ENCODE data around the gene WFDC1.

DNA sequence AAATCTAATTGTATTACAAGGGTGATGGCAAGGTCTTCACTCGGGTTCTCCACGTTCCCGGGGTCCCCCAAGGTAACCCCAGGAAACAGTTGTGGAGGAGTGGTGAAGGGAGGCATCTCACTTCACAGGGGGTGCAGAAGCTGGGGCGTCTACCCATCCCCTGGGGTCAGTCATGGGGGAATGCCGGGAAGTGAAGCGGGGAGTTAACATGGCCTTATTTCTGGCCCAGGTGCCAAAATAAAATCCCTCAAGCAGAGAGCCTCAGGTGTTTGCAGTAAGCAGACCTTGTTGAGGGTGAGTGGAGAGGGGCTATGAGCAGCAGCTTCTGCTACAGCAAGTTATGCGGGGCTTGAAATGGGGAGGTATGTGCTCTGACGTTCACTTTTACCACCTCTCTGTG is 64.6 kb downstream of the WFDC1 start:
- TF ChIP-seq, protein P1, sequence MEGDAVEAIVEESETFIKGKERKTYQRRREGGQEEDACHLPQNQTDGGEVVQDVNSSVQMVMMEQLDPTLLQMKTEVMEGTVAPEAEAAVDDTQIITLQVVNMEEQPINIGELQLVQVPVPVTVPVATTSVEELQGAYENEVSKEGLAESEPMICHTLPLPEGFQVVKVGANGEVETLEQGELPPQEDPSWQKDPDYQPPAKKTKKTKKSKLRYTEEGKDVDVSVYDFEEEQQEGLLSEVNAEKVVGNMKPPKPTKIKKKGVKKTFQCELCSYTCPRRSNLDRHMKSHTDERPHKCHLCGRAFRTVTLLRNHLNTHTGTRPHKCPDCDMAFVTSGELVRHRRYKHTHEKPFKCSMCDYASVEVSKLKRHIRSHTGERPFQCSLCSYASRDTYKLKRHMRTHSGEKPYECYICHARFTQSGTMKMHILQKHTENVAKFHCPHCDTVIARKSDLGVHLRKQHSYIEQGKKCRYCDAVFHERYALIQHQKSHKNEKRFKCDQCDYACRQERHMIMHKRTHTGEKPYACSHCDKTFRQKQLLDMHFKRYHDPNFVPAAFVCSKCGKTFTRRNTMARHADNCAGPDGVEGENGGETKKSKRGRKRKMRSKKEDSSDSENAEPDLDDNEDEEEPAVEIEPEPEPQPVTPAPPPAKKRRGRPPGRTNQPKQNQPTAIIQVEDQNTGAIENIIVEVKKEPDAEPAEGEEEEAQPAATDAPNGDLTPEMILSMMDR (IDR thresholded peaks at IDR 0.05) = no peak
- no peak for TF ChIP-seq ZFX (IDR thresholded peaks at IDR 0.05; ENCODE audit: borderline replicate concordance)
